ENCODE results near the gene COL8A1.
A peak's percentile ranks its signal among the peaks of the same experiment; 100 is the strongest.

COL8A1 gene

GRCh38 chr3:99678023-99678422 is 39.6 kb downstream of the COL8A1 start:
- no peak for DNase-seq

- no peak for DNase-seq
These were observed 40.5 kb downstream of the COL8A1 start for GRCh38 chr3:99678896-99679295.

GRCh38 chr3:99681512-99681911 is 43.1 kb downstream of the COL8A1 start:
- DNase-seq, result no peak

- no peak for DNase-seq
These were observed 43.6 kb downstream of the COL8A1 start for GRCh38 chr3:99681976-99682375.

DNA sequence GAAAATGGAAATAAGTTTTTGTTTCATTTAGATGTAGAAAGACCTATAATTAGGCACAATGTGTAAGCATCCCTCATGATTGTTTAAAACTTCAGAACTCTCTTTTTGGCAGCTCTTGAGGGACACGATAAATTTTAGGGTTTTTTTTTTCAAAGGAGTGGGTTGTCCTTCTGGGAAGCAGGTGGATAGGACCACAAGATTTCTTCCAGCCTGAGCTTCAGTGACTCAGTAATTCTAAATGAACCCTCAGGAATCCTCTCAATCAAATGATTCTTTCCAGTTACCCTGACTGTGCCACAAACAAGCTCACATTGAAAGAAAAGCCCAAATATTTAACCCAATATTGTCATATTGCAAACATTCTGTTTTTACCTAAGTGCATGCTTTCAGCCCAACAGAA is 45.1 kb downstream of the COL8A1 start:
- DNase-seq, result no peak

- no peak for DNase-seq
These were observed 45.5 kb downstream of the COL8A1 start for GRCh38 chr3:99683876-99684275.

- no peak for DNase-seq
These were observed 46.2 kb downstream of the COL8A1 start for GRCh38 chr3:99684644-99685043.

DNA sequence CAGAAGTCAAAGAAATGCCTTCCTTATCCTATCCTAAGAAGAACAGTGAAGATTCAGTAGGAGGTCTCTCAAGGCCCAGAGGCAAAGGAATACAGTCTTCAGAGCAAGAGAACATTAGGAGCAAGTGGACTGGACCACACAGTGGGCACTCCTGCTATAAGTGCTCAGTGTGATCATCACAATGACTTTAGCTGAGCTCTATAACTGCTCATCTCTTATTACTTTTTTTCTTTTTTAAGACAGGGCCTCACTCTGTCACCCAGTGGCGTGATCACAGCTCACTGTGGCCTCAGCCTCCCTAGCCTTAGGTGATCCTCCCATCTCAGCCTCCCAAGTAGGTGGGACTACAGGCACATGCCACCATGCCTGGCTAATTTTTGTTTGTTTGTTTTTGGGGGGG is 48.1 kb downstream of the COL8A1 start:
- DNase-seq, result no peak

- peak; percentile 35 for DNase-seq
These were observed 48.7 kb downstream of the COL8A1 start for GRCh38 chr3:99686955-99687612.

- no peak for DNase-seq
These were observed 52.5 kb downstream of the COL8A1 start for GRCh38 chr3:99690761-99691369.

DNA sequence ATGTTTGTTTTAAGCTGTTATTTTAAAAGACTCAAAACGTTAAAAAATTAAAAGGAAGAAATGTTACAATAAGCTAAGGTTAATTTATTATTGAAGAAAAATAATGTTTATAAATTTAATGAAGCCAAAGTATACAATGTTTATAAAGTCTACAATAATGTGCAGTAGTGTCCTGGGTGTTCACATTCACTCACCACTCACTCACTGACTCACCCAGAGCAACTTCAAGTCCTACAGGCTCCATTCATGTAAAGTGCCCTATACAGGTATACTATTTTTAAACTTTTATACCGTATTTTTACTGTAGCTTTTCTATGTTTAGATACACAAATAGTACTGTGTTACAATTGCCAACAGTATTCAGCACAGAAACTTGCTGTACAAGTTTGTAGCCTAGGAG is 55.2 kb downstream of the COL8A1 start:
- DNase-seq, result no peak

DNA sequence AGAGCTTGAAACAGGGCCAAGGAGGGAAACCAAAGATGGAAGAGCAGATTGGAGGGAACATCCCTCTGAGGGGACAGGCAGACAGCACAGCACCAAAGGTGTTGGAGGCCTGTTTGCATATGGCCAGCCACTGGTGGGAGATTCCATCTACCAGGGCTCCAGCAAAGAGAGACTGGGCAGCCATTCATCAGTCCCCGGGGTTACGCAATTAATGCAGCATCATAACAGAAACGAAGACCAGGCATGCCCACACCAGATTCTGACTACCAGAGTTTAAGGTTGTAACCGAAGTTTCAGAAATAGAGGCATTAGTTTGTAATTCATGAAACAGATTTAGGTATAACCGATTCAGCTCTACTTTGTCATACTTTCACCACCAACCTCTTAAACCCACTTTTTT is 58.1 kb downstream of the COL8A1 start:
- DNase-seq, result no peak

GRCh38 chr3:99697250-99697649 is 58.9 kb downstream of the COL8A1 start:
- no peak for DNase-seq

DNA sequence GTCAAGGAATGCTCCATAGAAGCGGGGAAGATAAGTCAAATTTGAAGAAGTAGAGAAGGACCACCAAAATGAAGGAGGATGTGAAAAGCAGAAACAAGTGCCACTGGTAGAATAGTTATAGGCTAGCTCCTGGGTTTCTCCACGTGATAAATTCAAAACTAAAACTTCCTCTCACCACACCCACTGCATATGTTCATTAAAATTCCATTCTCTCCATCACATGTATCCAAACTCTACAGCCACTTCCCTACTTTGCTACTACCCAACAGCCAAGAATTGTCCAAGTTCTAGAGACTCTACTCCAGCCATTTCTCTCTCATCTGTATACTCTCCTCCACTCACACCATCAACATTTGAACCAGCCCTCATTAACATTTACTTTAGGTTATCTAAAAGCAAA is 60.5 kb downstream of the COL8A1 start:
- DNase-seq, result no peak

DNA sequence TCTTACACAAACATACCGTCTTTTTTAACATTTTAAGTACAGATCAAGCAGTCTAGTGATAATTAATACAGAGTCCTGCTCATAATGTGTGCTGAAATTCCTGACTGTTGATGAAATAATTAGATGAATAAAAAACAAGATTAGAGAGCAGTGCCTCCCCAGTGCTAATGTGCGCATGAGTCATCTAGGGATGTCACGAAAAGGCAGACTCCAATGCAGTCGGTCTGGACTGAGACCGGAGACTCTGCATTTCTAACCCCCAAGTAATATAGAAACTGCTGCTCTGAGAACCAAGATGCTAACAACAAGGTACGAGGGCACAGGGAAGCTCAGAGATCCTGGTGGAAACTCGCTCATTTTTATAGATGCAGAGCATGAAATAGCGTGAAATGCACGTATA is 61.4 kb downstream of the COL8A1 start:
- DNase-seq, result no peak

DNA sequence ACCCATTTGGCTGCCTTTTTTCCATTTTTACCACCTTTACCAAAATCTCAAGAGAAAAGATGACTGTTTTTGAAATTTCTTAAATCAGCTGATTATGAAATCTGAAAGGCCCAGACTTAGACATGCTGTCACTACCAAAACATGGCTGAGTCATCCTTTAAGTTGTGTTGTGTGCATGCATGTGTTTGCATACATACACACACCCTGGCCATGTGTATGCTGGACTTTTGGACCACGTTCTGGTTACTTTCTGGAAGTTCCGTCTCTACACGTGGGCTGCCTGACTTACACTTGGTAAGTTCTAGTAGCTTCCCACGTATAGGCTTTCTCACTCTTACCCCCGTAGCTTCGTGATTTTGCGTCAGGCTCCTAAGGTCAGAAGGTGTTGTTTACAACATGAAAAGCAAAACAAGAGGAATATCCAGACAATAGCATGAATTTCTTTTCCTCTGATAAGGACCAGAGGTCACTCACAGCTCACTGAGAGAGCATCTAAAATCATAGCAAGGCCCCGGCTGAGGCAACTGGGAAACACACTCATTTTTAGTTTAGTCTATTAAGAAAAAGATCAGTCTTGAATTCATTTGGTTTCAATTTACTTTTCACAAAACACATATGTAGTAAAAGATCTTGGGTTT is 62.4 kb downstream of the COL8A1 start:
- DNase-seq, result no peak

DNA sequence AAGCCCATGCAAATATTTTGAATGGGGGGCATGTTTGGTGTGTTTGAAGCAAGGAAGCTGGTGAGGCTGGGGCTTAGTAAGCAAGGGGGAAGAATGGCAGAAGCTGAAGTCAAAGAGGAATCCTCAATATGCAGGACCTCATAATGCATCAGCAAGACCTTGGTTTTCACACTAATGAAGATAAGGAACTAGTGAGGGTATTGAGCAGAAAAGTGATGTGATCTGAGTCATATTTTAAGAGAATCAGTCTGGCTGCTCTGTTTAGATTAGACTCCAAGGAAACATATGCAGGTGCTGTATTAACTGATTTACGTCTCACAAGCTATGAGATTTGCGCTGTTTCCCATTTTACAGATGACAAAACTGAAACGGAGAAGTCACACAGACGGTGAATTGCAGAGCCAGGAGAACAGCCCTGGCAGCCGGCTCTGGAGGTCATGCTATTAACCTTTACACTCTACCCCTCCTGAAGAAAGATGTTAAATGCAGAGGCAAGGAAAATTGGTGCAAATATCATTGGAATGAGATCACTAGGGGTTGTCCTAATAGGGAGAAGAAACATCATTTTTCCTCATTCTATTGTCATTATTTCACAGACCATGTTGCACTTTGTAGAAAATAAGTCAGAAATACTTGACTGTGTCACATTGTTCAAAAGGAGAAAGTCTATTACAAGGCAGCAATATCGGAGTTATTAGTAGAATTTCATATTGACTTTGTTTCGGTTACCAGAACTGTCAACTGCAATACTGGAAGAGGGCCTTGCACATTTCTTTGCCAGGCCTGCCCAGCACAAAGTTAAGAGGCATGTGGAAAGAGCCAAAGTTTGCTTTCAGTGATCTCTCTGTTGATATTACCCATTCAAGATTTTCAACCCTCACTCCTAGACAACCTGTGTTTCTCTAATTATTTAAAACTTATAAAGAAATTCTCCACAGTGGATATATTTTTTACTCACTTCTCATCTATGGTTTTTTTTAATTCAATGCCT is 64.9 kb downstream of the COL8A1 start:
- DNase-seq, result no peak

- DNase-seq, result no peak
These were observed 66.0 kb downstream of the COL8A1 start for GRCh38 chr3:99704417-99704816.

DNA sequence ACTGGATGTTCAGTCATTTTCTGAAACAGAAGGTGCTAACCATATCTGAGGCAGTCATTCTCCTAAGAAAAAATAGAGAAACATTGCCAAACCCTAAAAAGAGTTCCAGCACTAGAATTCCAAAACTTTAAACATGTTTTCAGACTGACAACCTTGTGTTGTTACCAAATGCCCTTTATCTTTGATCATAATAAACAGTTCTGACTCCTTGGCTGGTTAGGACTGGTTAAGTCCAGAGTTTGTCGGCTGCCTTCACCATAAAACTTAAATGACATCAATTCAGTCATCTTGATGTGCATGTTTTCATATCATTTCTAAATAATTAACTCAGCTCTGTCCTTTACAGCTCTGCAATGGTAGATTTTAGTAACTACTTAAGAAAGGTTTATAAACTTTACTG is 68.0 kb downstream of the COL8A1 start:
- no peak for DNase-seq

DNA sequence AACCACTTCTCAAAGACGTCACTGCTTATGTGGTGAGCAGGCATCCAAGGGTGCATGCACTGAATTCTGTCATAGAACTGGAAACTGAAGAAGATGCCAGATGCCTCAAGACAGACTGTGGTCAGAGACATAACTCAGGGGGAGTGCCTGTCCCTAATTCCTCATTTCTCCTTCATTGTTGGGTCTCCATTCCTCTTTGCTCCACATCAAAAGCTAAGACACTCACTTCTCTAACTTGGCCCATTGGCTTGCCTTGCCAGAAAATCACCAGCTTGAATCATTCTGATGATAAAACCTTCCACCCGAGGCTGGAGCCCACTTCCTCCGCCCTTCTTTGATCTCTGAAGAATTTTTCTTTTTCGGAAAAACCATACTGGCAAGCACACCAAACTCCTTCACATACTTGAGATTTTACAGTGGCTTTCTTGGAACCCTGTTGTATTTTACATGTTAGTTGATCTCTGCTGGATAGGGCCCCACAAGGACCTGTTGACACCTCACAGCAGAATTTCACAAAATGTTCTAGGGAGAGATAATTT is 69.9 kb downstream of the COL8A1 start:
- no peak for DNase-seq

DNA sequence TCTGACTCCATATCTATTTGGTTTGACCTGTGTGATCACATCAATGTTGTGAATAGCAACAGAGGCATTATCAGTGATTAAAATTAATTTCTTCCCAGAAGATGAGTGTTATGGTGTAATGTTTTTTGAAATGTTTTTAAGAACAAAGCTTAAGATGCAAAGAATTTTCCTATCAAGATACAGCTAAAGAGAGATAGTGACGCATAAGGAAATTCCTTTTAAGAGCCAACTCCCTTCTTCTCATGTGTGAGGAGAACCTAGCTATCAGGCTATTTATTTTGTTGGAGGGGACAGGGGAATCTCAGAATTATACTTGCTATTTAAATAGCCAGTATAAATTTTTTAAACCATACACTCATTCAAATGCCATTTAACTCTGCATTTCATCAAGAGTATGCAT is 71.3 kb downstream of the COL8A1 start:
- DNase-seq, result no peak

- no peak for DNase-seq
These were observed 71.7 kb downstream of the COL8A1 start for GRCh38 chr3:99710094-99710493.

GRCh38 chr3:99711351-99711750 is 73.0 kb downstream of the COL8A1 start:
- DNase-seq, result no peak

All from NCI-H1105 treated with DMSO at 0.1 percent for 48 hours (cell line).